ENCODE results near the gene ATF7IP2. TPM values are rescaled to one million over a fixed set of nuclear protein-coding genes. Genes with fewer than 3 reads are reported as not detected.

The ATF7IP2 gene
- total RNA-seq, 1 experiment from 2014 or later: 7.4 TPM

DNA sequence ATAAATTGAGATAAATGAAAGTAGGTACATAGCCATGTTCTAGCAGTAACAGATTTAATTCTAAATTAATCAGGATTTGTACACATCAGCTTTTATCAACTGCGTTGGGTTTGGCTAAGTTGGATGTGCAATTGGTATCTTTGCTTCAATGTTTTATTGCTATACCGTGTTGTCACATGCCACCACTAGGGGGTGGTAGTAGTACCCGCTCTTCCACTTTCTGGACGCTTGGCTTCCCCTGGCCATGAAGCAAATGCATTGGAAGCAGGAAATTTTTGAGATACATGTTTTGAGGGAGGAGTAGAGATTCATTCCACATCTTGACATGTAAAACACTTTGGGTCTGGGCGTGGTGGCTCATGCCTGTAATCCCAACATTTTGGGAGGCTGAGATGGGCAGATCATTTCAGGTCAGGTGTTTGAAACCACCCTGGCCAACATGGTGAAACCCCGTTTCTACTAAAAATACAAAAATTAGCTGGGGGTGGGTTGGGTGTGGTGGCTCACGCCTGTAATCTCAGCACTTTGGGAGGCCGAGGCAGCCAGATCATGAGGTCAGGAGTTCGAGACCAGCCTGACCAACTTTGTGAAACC is 135.9 kb downstream of the ATF7IP2 start:
- H3K9me3 ChIP-seq (ENCODE audit: control insufficient read depth in 1 of 2, insufficient read depth in 1 of 2, low read depth in 1 of 2, low read length in 2 of 2): no peaks in the 10 kb centered on the region
- 0 out of 4 replicates have a peak, but pooled peaks cover 0 to 3% of the 10 kb centered on the region in 2 experiments for H3K36me3 ChIP-seq (ENCODE audit: control insufficient read depth in 1 of 2, insufficient read depth in 2 of 2, low read length in 2 of 2)
- H3K4me3 ChIP-seq (replicated peaks in 1 of 2; ENCODE audit: low read depth in 1 of 2, low read length in 2 of 2): no peak overlapping the region
- ATAC-seq (peak; percentile 85), DNase-seq (ENCODE audit: low read depth, low spot score) (peak; percentile 42)
- ChIA-PET POLR2A (no interaction called here), RAD21 (ENCODE audit: low non-redundant PET in 1 of 2, low total read pairs in 2 of 2, uncharacterized antibody in 2 of 2, unreplicated experiment in 2 of 2) (no interaction called here), CTCF (interaction anchor here (0.7 to 1.8 kb wide), 10 partner anchors 9 to 397 kb away, joined by 3 to 17 read pairs (median 4); no protein-coding TSS in a partner anchor)
- BruUV-seq (replicated peaks): no TSS peak
- H3K9ac ChIP-seq (ENCODE audit: low read length): no peak overlapping the region
- TF ChIP-seq RAD21 (IDR thresholded peaks at IDR 0.05; ENCODE audit: low read depth): peak; percentile 87
- no peak for TF ChIP-seq EGR1 (IDR thresholded peaks at IDR 0.05; ENCODE audit: low read depth)
- TF ChIP-seq SP1 (IDR thresholded peaks at IDR 0.05; ENCODE audit: low read depth): no peak
- TF ChIP-seq, protein P1, sequence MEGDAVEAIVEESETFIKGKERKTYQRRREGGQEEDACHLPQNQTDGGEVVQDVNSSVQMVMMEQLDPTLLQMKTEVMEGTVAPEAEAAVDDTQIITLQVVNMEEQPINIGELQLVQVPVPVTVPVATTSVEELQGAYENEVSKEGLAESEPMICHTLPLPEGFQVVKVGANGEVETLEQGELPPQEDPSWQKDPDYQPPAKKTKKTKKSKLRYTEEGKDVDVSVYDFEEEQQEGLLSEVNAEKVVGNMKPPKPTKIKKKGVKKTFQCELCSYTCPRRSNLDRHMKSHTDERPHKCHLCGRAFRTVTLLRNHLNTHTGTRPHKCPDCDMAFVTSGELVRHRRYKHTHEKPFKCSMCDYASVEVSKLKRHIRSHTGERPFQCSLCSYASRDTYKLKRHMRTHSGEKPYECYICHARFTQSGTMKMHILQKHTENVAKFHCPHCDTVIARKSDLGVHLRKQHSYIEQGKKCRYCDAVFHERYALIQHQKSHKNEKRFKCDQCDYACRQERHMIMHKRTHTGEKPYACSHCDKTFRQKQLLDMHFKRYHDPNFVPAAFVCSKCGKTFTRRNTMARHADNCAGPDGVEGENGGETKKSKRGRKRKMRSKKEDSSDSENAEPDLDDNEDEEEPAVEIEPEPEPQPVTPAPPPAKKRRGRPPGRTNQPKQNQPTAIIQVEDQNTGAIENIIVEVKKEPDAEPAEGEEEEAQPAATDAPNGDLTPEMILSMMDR (IDR thresholded peaks at IDR 0.05 in 2 of 3, conservative IDR thresholded peaks at IDR 0.05 in 1 of 3; ENCODE audit: borderline replicate concordance in 1 of 3, insufficient read depth in 1 of 3, low read depth in 2 of 3, low read length in 2 of 3): peak; percentile 77 to 90 (median 89)
- TF ChIP-seq ELF1 (IDR thresholded peaks at IDR 0.05; ENCODE audit: borderline replicate concordance, low read depth): no peak
- TF ChIP-seq FOSL1 (IDR thresholded peaks at IDR 0.05; ENCODE audit: low read depth): no peak
- H3K4me2 ChIP-seq (ENCODE audit: low read length): no peak overlapping the region
- no peak overlapping the region for H3K27ac ChIP-seq (ENCODE audit: low read depth, low read length)
- intact Hi-C loops (cut with micrococcal nuclease): loop anchor here (1.0 kb wide), 1 partner anchor 216 kb away; no protein-coding TSS in a partner anchor
- H3K4me1 ChIP-seq (ENCODE audit: control insufficient read depth in 1 of 2, insufficient read depth in 2 of 2, low read length in 2 of 2): no peaks in the 10 kb centered on the region
- H2AFZ ChIP-seq (ENCODE audit: low read depth, low read length, poor library complexity, severe bottlenecking): no peak overlapping the region
- no peaks in the 10 kb centered on the region for H3K79me2 ChIP-seq (ENCODE audit: insufficient read depth, low read length)
- no peaks in the 10 kb centered on the region for H4K20me1 ChIP-seq (ENCODE audit: insufficient read depth)
- H3K27me3 ChIP-seq (ENCODE audit: insufficient read depth, low read length): no peaks in the 10 kb centered on the region
- H3K9me2 ChIP-seq (ENCODE audit: insufficient read depth): no peaks in the 10 kb centered on the region

DNA sequence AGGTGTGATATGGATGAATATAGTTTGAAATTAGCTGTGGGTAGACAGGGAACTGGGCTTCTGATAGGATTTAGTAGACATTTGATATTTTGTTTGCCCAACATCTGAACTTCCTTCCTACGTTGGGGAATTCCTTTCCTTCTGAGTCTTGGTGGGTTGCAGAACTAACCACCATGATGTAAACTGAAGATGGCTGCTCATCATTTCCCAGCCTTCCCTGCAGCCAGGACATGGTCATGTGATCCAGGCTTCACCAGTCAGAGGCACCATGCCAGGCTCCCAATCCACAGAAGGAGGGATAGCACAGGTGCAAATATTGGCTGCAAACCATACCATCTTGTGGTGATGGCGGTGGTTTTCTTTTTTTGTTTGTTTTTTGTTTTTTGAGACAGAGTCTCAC is 137.1 kb downstream of the ATF7IP2 start:
- no peaks in the 10 kb centered on the region for H4K20me1 ChIP-seq (ENCODE audit: insufficient read depth)
- H3K27me3 ChIP-seq (ENCODE audit: insufficient read depth, low read length): no peaks in the 10 kb centered on the region
- no peak overlapping the region for H3K4me2 ChIP-seq (ENCODE audit: low read length)
- no peak overlapping the region for H3K4me3 ChIP-seq (replicated peaks in 1 of 2; ENCODE audit: low read depth in 1 of 2, low read length in 2 of 2)
- H2AFZ ChIP-seq (ENCODE audit: low read depth, low read length, poor library complexity, severe bottlenecking): no peak overlapping the region
- H3K36me3 ChIP-seq (ENCODE audit: control insufficient read depth in 1 of 2, insufficient read depth in 2 of 2, low read length in 2 of 2): 0 out of 4 replicates have a peak, but pooled peaks cover 0 to 3% of the 10 kb centered on the region in 2 experiments
- H3K9me3 ChIP-seq (ENCODE audit: control insufficient read depth in 1 of 2, insufficient read depth in 1 of 2, low read depth in 1 of 2, low read length in 2 of 2): no peaks in the 10 kb centered on the region
- ChIA-PET CTCF (interaction anchor here (0.9 to 1.7 kb wide), 6 partner anchors 8 to 215 kb away, joined by 3 to 17 read pairs (median 4); no protein-coding TSS in a partner anchor), RAD21 (ENCODE audit: low non-redundant PET in 1 of 2, low total read pairs in 2 of 2, uncharacterized antibody in 2 of 2, unreplicated experiment in 2 of 2) (no interaction called here), POLR2A (interaction anchor here (1.2 kb wide), 1 partner anchor 213 kb away, joined by 3 read pairs; no protein-coding TSS in a partner anchor)
- H3K9me2 ChIP-seq (ENCODE audit: insufficient read depth): no peaks in the 10 kb centered on the region
- no peak for ATAC-seq
- BruUV-seq (replicated peaks): no TSS peak
- H3K4me1 ChIP-seq (ENCODE audit: control insufficient read depth in 1 of 2, insufficient read depth in 2 of 2, low read length in 2 of 2): no peaks in the 10 kb centered on the region
- intact Hi-C loops (cut with micrococcal nuclease): no loop called here
- no peak overlapping the region for H3K9ac ChIP-seq (ENCODE audit: low read length)
- H3K79me2 ChIP-seq (ENCODE audit: insufficient read depth, low read length): no peaks in the 10 kb centered on the region
- no peak for DNase-seq (ENCODE audit: low read depth, low spot score)
- H3K27ac ChIP-seq (ENCODE audit: low read depth, low read length): no peak overlapping the region
- TF ChIP-seq SRF (IDR thresholded peaks at IDR 0.05; ENCODE audit: low read depth) (no peak), JUND (IDR thresholded peaks at IDR 0.05) (no peak), ZFX (IDR thresholded peaks at IDR 0.05) (no peak)
- TF ChIP-seq, protein P2, sequence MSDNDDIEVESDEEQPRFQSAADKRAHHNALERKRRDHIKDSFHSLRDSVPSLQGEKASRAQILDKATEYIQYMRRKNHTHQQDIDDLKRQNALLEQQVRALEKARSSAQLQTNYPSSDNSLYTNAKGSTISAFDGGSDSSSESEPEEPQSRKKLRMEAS (IDR thresholded peaks at IDR 0.05): no peak
- TF ChIP-seq, protein P3, sequence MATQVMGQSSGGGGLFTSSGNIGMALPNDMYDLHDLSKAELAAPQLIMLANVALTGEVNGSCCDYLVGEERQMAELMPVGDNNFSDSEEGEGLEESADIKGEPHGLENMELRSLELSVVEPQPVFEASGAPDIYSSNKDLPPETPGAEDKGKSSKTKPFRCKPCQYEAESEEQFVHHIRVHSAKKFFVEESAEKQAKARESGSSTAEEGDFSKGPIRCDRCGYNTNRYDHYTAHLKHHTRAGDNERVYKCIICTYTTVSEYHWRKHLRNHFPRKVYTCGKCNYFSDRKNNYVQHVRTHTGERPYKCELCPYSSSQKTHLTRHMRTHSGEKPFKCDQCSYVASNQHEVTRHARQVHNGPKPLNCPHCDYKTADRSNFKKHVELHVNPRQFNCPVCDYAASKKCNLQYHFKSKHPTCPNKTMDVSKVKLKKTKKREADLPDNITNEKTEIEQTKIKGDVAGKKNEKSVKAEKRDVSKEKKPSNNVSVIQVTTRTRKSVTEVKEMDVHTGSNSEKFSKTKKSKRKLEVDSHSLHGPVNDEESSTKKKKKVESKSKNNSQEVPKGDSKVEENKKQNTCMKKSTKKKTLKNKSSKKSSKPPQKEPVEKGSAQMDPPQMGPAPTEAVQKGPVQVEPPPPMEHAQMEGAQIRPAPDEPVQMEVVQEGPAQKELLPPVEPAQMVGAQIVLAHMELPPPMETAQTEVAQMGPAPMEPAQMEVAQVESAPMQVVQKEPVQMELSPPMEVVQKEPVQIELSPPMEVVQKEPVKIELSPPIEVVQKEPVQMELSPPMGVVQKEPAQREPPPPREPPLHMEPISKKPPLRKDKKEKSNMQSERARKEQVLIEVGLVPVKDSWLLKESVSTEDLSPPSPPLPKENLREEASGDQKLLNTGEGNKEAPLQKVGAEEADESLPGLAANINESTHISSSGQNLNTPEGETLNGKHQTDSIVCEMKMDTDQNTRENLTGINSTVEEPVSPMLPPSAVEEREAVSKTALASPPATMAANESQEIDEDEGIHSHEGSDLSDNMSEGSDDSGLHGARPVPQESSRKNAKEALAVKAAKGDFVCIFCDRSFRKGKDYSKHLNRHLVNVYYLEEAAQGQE (IDR thresholded peaks at IDR 0.05; ENCODE audit: low read depth): no peak
- TF ChIP-seq, protein P1 (IDR thresholded peaks at IDR 0.05 in 2 of 3, conservative IDR thresholded peaks at IDR 0.05 in 1 of 3; ENCODE audit: borderline replicate concordance in 1 of 3, insufficient read depth in 1 of 3, low read depth in 2 of 3, low read length in 2 of 3): no peak
